DND-41 (cell line): ENCODE data around the gene RIBC2.

Source experiments
- CTCF ChIP-seq: IDR thresholded peaks from 2 replicates; pipeline ENCODE4 v1.5.1; 2012; ENCODE audit warnings: borderline replicate concordance, low read length, moderate library complexity, mild to moderate bottlenecking; ENCODE audit not compliant: poor library complexity, severe bottlenecking; ENCODE audit errors: extremely low read depth
- EZH2 ChIP-seq: IDR thresholded peaks from 3 replicates; pipeline ENCODE4 v1.6.1; 2012; ENCODE audit warnings: borderline replicate concordance, low read depth, mild to moderate bottlenecking, moderate library complexity, low read length, inconsistent platforms; ENCODE audit not compliant: severe bottlenecking

- TF ChIP-seq CTCF (no peak), EZH2 (no peak)
These were observed 62.5 kb downstream of the RIBC2 start for GRCh38 chr22:45475851-45476514.
